Pulmonary artery endothelial cell (primary cell): ENCODE measurements around the gene ARHGAP35. TPM values are rescaled to one million over a fixed set of nuclear protein-coding genes. Genes with fewer than 3 reads are reported as not detected.
A peak's percentile ranks its signal among the peaks of the same experiment; 100 is the strongest.
"Not testable (repeated sequence)": the region's sequence is repeated elsewhere in the genome, so short reads cannot be mapped to it uniquely, and the experiment has no call there.

ENCODE experiments used
- DNase-seq: peaks from one replicate; pipeline ENCODE4 v3.0.0-alpha.2; 2011; ENCODE audit warnings: low read depth, low spot score
- total RNA-seq: library from RNA; depleted of rRNA; stranded (reverse); fragments of >200 nt; gene quantifications from 2 replicates; pipeline ENCODE4 v1.2.3, GENCODE V29; 2014

ARHGAP35 gene
- total RNA-seq, 1 donor from 2014 or later: 21.4 TPM

DNA sequence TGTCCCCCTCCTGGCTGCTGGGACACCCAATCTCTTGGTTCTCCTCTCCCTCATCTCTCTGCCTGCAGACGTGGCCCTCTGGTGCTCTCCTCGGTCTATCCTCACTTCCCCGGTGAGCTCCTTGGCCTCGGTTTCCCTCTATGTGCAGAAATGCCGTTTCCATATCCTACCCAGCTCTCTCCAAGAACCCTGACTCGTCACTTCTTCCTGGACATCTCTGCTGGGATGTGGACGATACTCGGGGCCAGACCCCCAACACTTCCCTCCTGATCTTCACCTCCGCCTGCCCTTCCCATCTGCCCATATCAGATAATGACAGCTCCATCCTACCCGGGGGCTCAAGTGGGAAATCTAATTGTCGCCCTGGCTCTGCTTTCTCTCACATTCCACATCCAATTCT is 18.0 kb upstream of the ARHGAP35 start:
- DNase-seq: no peak

DNA sequence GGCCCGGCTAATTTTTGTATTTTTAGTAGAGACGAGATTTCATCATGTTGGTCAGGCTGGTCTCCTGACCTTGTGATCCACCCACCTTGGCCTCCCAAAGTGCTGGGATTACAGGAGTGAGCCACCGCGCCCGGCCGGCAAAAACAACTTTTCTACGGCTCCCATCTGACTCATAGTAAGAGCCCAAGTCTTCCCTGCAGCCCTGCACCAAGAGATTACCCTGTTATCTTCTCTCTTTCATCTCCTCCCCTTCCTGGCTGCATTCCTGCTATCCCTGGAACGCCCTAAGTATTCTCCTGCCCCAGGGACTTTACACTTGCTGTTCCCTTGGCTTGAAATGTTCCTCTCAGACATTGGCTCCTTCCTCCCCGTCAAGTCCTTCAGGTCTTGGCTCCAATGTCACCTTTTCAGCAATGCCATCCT is 16.7 kb upstream of the ARHGAP35 start:
- no peak for DNase-seq

DNA sequence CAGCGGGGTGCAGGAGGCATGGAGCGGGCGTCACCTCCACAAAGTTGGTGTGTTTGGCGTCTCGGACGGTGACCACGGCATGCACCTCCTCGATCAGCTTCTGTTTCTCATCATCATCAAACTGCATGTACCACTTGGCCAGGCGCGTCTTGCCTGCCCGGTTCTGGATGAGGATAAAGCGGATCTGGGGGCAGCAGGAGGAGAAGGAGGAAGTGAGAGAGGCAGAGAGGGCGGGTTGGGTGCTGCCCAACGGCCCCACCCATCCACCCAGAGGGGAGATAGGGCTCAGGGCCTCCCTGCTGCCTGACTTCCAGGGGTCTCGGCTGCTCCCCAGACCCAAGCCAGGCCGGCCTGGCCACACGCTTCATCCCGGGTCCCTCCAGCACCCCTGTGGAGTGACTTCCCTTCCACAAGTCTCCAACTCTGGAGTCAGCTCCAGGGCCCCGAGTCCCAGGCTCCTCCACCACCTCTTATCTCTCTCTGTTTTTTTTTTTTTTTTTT is 14.8 kb upstream of the ARHGAP35 start:
- DNase-seq: no peak

DNA sequence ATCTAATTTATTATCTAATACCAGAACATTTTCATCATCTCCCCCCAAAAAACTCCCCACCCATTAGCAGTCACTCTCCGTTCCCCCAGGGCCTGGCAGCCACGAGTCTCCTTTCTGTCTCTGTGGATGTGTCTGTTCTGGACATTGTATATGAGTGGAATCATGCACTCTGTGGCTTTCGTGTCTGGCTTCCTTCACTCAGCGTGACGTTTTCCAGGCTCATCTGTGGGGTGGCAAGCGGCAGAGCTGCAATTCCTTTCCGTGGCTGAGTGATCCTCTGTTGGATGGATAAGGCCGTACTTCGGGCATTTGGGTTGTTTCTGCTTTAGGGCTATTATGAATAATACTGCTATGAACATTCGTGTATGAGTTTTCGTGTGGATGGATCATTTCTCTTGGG is 13.3 kb upstream of the ARHGAP35 start:
- DNase-seq: no peak

DNA sequence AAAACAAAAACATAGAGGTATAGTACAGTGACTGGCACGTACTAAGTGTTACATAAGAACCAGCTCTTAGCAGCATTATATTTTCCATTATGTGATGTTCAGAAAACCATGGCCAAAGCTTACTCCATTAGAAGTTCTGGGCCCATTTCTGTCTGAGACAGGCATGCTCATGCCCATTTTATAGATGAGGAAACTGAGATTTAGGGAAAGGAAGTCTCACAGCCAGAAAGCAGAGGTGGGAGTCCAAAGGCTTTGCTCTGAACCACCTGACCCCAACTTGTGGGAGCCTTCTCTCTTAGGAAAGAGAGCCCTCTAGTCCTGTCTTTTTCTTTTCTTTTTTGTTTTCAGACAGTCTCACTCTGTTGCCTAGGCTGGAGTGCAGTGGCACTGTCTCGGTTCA is 12.4 kb upstream of the ARHGAP35 start:
- no peak for DNase-seq

DNA sequence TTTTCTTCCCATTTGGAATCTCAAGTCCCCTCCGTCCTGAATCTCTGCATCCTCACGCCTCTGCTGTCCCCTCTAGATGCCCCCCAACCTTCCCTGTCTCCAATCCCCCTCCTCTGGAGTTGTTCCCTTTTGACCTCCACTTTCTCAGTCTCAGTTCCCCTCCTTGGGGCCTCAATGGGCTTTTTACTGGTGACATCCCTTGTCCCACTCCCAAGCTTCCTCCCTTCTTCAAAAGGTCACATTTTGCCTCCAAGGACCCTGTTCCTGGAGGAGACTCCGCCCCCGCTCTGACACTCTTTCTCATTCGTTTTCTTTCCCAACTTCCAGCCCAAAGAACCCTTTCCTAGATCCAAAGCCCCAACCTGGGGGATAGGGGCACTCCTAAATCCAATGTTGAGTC is 11.2 kb upstream of the ARHGAP35 start:
- no peak for DNase-seq

DNA sequence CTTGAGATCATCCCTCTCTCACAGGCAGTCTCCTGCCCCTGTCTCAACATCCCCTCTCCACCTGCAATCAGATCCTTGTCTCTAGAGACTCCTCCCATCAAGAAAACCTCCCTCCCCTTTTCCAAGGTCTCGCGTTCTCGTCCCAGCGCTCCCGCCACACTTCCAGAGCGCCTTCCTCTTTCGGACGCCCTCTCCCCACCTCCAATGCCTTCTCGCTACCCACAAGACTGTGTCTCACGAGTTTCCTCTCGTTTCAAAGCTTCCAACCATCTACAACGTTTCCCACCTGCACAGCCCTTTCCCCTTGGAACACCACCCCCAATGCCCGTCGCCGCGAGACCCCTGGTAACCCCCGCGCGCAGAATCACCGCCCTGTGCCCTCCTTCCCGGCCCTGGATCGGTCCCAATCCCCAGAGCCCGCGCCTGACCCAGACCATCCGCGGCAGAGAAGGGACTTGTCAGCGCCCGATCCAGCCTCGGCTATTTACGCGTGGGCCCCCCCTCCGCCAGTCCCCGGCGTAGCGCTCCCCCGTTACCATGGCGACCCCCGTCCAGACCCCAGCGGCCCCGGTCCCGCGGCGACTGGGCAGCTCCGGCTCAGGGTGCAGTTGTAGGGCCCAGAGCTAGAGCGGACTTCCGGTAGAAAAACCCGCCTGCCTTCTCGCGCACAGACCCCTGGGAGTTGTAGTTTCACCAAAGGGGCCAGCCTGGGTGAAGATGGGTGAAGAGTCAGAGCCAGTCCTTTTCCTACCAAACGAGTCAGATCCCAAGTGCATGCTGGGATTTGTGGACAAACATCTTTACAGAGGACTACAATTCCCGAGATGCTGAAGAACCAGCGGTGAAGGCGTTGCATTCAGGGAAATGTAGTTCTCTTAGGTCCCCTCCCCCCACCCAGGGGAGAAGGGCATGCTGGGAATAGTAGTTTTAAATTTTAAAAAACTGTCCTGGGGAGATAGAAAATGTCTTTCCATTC is 10.3 kb upstream of the ARHGAP35 start, which contains the start of gene AP2S1:
AP2S1 (minus strand) TSS at position 619 of the 976 bp plus-strand sequence; CDS start at position 539, 80 bp downstream.
- DNase-seq: peak; percentile 97

DNA sequence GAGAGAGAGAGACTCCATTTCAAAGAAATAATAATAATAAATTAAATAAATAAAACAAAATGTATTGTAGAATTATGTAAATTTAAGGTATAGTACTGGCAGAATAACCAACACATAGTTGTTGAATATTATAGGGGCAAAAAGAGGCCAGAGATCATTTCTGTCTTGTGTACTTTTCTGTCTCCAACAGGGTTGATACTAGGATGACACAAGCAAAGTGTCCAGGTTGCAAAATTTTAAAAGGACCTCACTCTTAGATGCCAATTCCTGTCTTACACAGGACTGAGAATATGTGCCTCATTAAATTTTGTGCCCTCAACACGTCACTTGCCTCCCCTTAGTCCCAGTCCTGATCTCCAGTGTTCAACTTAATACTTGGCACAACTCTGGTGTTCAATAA is 8.0 kb upstream of the ARHGAP35 start:
- no peak for DNase-seq

DNA sequence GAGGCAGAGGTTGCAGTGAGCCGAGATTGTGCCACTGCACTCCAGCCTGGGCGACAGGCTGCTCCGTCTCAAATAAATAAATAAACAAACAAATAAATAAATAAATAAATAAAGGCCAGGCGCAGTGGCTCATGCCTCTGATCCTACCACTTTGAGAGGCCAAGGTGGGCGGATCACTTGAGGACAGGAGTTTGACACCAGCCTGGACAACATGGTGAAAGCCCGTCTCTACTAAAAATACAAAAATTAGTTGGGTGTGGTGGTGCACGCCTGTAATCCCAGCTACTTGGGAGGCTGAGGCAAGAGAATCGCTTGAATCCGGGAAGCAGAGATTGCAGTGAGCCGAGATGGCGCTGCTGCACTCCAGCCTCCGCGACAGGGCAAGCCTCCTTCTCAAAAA is 6.1 kb upstream of the ARHGAP35 start:
- DNase-seq: not testable (repeated sequence)

DNA sequence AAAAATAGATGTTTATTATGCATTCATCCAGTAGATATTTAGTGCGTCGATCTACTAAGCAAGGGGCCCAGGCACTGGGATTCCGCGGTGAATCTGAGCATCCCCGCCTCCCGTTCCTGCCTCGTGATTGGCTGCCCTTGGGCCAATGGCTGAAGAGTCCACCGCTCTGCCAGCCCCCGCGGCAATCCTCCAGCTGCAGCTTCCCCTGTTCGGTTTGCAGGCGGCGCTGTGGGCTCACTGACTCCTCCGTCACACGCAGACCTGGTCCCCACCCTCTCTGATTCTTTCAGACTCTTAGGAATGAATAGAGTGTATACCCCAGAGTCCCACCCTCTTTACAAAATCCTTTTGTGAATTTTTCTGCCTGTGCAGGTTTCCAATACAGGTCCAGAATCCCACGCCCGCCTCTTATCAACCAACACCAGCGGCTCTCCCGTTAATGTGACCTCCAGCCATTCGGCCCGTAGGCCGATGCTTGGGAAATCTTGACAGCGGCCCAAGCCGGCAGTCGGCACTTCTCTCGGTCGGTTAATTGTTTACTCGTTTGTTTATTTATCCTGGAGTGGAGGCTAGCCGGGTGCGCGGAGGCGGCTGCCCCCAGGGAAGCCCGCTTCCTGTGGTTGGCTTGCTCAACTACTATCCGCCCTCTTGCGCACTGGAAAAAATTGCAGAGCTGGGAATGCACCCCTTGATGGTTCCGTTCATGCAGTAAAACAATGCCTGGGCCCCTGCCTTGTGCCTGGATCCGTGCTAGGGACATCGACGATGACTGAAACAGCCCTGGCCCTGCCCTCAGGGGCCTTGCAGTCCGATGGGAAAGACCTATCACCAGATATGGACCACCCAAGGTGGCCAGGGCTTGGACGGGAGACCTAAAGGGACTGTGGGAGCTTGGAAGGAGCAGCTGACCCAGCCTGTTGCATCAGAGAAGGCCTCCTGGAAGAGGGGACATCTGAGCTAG is 4.5 kb upstream of the ARHGAP35 start:
- DNase-seq: peak; percentile 83

DNA sequence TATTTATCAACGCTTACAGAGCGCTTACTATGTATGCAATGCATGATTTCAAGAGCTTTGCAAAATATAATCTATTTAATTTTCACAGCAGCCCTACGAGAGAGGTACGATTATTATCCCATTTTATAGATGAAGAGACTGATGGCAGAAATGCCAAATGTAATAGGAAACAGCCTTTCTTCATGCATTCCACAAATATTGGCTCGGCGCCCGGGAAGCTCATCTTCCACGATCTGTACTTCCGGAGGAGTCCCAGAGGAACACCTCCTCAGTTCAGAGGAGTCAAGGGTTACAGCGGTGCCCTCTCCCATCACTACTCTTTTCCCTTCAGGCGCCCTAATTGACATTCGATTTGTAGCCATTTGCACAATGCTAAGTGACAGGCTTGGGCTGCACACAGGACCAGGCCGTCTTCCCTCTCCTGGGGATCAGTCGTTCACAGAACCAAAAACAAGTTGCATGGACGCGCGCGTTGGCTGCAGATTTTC is 1.1 kb upstream of the ARHGAP35 start:
- no peak for DNase-seq

DNA sequence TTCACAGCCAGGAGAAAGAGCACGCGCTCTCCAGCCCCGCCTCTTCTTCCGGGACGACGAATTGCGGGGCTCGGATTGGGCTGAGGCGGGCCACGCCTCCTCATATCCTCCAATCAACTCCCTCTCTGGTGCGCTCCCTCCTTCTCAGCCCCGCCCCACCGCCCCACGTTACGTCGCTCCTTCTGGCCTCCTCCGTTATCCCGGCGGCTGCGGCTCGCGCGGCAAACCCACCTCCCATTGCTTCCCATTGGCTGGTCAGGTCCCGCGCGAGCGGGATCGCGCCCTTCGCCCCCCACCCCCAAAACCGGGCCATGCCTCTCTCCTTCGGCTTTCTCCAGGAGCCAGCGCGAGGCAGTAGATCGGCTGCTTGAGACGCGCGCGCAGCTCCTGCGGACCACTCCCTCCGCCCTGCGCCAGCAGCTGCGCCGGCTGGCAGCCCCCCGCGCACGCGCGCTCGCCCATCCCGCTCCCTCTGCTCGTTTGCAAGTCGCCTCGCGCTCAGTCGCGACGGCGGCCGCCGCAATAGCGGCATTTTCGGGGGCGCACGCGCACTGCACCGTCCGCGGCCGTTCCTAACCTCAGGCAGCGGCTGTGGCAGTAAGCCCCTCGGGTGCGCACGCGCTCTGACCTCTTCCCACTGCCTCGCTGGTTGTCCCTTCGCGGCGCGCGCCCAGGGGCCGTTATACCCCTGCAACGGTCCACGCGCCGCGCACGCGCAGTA is 512 bp upstream of the ARHGAP35 start:
- DNase-seq: peak; percentile 95

DNA sequence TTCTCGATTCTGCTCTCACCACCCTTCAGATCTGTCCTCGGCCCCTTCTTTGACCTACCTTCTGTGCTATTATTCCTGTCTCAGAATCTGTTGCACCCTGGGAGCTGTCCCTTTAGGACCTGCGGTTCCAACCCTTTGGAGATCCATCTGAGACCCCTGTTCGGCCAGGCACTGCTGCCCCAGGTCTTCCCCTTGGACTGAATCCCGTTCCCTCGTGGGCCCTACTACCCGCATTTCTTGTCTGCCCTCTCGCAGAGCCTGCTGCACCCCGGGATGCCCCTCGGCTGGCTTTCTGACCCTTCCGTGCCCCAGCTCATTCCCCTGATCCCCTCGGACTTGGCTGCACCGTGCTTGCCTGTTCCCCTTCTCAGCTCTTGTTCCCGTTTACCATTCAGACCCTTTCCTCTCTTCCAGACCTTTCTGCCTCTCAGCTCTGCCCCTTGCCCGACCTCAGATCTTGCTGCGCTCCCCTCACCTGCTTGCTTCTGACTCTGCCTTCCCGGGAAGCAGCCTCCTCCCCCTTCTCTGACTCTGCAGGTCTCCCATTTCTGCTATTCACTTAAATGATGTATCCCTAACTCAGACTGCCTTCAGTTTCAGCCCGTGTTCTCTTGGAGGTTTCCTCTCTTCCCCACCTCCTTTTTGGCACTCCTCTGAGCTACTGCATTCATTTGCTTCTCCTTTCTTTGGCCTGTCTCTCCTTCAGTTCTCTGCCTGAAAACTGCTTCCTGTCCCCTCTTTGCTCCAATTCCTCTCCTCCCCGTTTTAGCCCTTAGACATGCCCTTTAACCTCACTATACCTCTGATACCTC is 1.1 kb downstream of the ARHGAP35 start:
- DNase-seq: no peak

DNA sequence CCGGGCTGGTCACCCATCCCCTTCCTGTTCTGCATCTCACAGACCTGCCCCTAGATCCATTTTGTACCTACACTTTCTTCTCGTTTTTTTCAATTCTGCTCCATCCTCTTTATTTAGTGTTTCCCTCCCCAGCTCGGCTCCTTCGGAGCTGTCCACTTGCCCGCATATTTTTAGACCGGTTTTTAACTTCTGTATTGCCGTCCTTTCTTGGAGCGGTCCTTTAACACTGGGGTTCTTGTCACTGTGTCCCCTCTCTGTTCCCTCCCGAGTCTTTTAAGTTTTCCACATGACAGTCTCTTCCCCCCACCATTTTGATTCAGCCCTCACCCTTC is 1.7 kb downstream of the ARHGAP35 start:
- DNase-seq: no peak

DNA sequence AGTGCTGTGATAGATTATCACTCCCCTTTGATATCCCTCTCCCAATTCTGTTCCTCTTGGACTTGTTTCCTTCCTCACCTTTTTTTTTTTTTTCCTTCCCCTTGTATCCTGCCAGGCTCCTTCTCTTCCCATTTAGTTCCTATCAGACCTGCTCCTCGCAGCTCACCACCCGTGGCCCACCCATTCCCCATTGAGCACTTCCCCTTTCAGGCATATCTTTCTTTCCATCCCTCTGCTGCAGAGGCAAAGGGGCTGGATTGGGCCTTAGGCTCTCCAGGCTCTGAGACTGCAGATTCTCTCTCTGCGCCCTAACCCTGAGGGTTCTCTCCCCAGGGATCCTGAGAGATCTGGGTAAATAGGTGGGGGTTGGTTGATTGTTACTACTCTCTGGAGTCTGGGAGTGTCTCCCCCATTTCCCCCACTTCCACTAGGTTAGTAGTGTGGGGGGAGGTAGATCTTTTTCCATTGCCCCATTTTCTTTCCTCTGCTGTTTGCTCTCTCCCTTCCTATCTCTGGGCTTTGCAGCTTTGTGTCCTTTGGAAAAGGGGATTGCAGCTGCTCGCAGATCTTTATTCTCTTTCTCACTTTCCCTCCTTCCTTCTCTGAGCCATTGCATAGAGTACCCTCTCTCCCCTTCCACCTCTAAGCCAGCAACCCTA is 2.3 kb downstream of the ARHGAP35 start:
- no peak for DNase-seq

DNA sequence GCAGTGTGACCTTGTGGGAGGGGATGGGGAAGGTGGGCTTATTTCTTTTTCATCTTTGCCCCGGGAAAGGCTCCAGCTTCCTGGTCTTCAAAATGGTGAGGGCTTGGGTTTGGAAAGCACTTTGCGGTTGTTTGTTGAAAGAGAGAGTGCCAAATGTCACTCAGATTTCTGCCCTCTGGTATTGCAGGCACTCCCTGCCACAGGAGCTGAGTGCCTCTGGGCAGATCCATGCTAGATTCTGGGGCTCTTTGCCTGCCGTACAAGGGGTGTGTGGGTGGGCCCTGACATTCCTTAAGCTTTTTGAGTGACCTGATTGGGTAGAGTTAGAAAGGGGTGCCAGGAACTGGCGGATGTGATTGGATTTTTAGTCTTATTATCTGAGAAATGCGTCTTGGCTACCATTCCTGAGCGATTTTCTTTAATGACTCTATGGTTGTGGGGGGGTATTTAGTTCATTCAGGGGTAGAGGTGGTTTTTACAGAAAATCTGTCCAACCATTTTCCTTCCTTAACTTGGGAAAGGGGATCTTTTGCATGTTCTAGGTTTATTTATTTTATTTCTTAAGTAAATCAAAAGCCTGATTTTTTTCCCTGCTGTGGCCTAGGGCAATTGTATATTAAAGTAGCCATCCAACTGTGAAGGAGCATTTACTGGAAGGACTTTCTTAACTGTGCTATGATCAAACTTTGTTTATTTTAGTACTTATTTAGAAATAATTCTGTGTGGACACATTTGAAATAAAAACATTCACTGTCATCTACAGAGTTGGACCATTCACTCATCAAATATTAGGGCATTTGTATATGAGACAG is 3.2 kb downstream of the ARHGAP35 start:
- no peak for DNase-seq

DNA sequence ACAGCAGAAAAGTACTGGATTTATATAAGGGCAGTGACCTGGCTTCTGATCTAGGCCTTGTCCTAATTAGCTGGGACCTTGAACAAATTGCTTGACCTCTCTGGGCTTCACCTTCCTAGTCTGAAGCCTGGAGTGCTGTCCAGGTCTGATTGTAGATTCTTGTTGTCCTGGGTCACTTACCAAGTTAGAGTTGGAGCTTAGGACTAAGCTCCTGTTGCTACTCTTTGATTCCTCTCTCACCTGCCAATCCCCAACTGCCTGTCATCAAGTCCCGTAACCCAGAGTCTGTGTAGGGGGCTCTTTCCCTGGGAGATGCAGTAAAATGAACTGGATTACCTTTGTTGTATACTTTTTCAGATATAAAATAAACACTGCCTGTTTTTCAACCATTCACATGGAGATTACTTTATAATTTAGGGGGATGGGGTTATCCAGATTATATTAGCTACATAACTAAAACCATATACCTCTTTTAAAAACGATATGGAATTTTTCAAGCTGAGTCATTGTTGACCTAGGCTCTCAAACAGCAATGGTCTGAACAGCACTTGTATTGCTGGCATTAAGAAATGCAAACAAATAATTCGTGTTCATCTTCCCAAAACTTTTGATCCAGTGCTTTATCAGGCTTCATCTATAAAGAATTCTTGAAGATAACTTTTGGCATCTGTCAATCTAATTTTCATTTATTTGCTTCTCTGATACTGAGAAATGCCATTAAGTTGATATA is 5.8 kb downstream of the ARHGAP35 start:
- DNase-seq: no peak

DNA sequence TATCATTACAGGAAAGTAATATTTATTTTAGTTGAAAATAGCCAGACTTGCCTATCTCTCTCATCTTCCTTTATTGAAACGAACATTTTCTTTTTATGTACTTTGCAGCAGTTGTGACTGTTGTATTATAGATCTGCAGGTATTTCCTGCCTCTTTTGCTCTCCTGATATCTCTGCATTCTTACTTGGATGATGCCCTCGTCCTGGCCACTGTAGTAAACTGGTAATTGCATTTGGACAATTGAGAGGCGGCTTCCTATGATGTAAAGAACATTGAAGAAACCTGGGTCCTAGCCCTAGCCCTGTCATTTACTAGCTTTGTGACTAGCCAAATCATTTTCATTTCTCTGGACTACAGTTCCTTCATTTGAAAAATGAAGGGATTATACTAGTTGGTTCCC is 6.4 kb downstream of the ARHGAP35 start:
- no peak for DNase-seq
